NOMO-1 treated with DMSO at 0.1 percent for 48 hours (cell line): ENCODE data around the gene TCF7L1.
"Not testable (repeated sequence)": the region's sequence is repeated elsewhere in the genome, so short reads cannot be mapped to it uniquely, and the experiment has no call there.

Experiments used
- DNase-seq: peaks from one replicate; lab custom pipeline; 2025; ENCODE audit not compliant: unreplicated experiment; lab: John Stamatoyannopoulos, UW

Gene TCF7L1

GRCh38 chr2:85132834-85133637, at the start of gene TCF7L1:
TSS of gene TCF7L1 (plus strand) at chr2:85133392. CDS start at chr2:85133685, 293 bp downstream.
- peak; percentile 42 for DNase-seq

GRCh38 chr2:85085563-85085962, 47.6 kb upstream of the TCF7L1 start:
- DNase-seq, result no peak

- no peak for DNase-seq
Observed at GRCh38 chr2:85087541-85087940, 45.7 kb upstream of the TCF7L1 start.

GRCh38 chr2:85088921-85089320, 44.3 kb upstream of the TCF7L1 start:
- DNase-seq, result no peak

- no peak for DNase-seq
Observed at GRCh38 chr2:85089585-85089984, 43.6 kb upstream of the TCF7L1 start.

- no peak for DNase-seq
Observed at GRCh38 chr2:85091838-85092237, 41.4 kb upstream of the TCF7L1 start.

GRCh38 chr2:85095094-85095493, 38.1 kb upstream of the TCF7L1 start:
- DNase-seq, result no peak

GRCh38 chr2:85096616-85097015, 36.6 kb upstream of the TCF7L1 start:
- DNase-seq, result no peak

GRCh38 chr2:85104228-85104627, 29.0 kb upstream of the TCF7L1 start:
- no peak for DNase-seq

- no peak for DNase-seq
Observed at GRCh38 chr2:85106489-85107180, 26.6 kb upstream of the TCF7L1 start.

- DNase-seq, result no peak
Observed at GRCh38 chr2:85110991-85111560, 22.1 kb upstream of the TCF7L1 start.

- no peak for DNase-seq
Observed at GRCh38 chr2:85111819-85112281, 21.3 kb upstream of the TCF7L1 start.

GRCh38 chr2:85112906-85113625, 20.1 kb upstream of the TCF7L1 start:
- DNase-seq, result no peak

GRCh38 chr2:85114586-85115330, 18.4 kb upstream of the TCF7L1 start:
- DNase-seq, result no peak

GRCh38 chr2:85116207-85116606, 17.0 kb upstream of the TCF7L1 start:
- DNase-seq, result no peak

- DNase-seq, result no peak
Observed at GRCh38 chr2:85119900-85120299, 13.3 kb upstream of the TCF7L1 start.

GRCh38 chr2:85120363-85120762, 12.8 kb upstream of the TCF7L1 start:
- DNase-seq, result no peak

GRCh38 chr2:85126462-85126861, 6.7 kb upstream of the TCF7L1 start:
- DNase-seq, result not testable (repeated sequence)

- DNase-seq, result no peak
Observed at GRCh38 chr2:85129861-85130260, 3.3 kb upstream of the TCF7L1 start.

- DNase-seq, result no peak
Observed at GRCh38 chr2:85130407-85130806, 2.8 kb upstream of the TCF7L1 start.

- DNase-seq, result no peak
Observed at GRCh38 chr2:85131116-85131515, 2.1 kb upstream of the TCF7L1 start.
